Right atrium auricular region (tissue), 2 donors: ENCODE results near the gene ANKRD22. TPM values are rescaled to one million over a fixed set of nuclear protein-coding genes. Genes with fewer than 3 reads are reported as not detected.

ENCODE experiments used
- total RNA-seq, 2 donors: library from RNA; depleted of rRNA; stranded (reverse); fragments of >200 nt; gene quantifications; one replicate each; pipeline ENCODE4 v1.1.0, GENCODE V29; 2016

ANKRD22 gene
- total RNA-seq, 2 donors from 2014 or later: not detected

Other genes with a start within 250 kb of the ANKRD22 start
- gene LIPF, start 187.4 kb downstream of the ANKRD22 start, total RNA-seq: not detected
- not detected for gene LIPK, start 145.6 kb downstream of the ANKRD22 start, total RNA-seq
- not detected for gene LIPN, start 91.8 kb downstream of the ANKRD22 start, total RNA-seq
- gene LIPM, start 49.1 kb downstream of the ANKRD22 start, total RNA-seq: under 1 TPM; 0.67 to 0.83 TPM
- 10 to 100 TPM in 1 of 2 donors, 1 to 10 TPM in 1; 8.8 to 13.8 TPM for gene STAMBPL1, start 28.4 kb upstream of the ANKRD22 start, total RNA-seq
- gene ACTA2, start 100.9 kb upstream of the ANKRD22 start, total RNA-seq: 1,000 to 10,000 TPM in 1 of 2 donors, 100 to 1,000 TPM in 1; 934 to 1,936 TPM
- gene FAS, start 139.0 kb upstream of the ANKRD22 start, total RNA-seq: 10 to 100 TPM in 1 of 2 donors, 1 to 10 TPM in 1; 8.0 to 12.2 TPM